Epithelial cell of prostate (primary cell): Measurements from ENCODE around the gene JADE2.
"Not testable (repeated sequence)": the region's sequence is repeated elsewhere in the genome, so short reads cannot be mapped to it uniquely, and the experiment has no call there.

ENCODE experiments used
- DNase-seq: peaks from one replicate; pipeline ENCODE4 v3.0.0-alpha.2; 2011; ENCODE audit warnings: low read depth, low spot score
- H3K27ac ChIP-seq: fragments of 450-650 bp; 2 replicates; pipeline ENCODE4 v1.5.1; 2017; ENCODE audit warnings: mild to moderate bottlenecking

Gene JADE2

GRCh38 chr5:134524826-134525682 is at the start of gene JADE2:
JADE2 (plus strand) TSS chr5:134525670; CDS start chr5:134535858, 10,188 bp downstream.
- DNase-seq = no peak
- peak within 1 kb of the TSS; percentile 87 for H3K27ac ChIP-seq

DNA sequence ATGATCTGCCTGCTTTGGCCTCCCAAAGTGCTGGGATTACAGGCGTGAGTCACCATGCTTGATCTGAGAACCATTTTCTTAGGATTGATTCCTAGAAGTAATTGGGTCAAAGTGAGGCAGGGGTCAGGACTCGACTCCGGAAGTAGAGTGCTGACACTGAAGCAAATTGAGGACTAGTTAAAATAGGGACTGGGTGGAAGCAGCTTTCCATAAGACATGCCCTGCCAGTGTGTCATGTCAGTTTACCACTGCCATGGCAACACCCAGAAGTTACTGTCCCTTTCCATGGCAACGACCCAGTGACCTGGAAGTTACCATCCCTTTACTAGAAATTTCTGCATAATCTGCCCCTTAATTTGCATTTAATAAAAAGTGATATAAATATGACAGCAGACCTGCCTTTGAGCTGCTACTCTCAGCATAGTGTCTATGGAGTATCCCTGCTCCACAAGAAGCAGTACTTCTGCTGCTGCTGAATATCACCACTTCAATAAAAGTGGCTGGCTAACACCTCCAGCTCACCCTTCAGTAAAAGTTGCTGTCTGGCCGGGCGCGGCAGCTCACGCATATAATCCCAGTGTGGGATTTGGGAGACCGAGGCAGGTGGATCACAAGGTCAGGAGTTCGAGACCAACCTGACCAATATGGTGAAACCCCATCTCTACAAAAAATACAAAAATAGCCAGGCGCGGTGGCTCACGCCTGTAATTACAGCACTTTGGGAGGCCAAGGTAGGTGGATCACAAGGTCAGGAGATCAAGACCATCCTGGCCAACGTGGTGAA is 47.8 kb upstream of the JADE2 start:
- no peak overlapping the region for H3K27ac ChIP-seq
- DNase-seq = no peak

DNA sequence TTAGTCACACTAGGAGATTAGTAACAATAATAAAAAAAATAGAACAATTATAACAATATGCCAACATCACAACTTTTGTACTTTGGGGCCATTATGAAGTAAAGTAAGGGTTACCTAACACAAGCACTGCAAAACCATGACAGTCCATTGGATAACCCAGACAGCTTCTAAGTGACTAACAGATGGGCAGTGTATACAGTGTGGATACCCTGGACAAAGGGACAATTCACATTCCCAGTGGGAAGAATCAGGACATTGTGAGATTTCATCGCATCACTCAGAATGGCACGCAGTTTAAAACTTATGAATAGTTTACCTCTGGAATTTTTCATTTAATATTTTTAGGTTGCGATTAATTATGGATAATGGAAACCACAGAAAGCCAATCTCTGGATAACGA is 45.6 kb upstream of the JADE2 start:
- H3K27ac ChIP-seq = no peak overlapping the region
- DNase-seq = no peak

DNA sequence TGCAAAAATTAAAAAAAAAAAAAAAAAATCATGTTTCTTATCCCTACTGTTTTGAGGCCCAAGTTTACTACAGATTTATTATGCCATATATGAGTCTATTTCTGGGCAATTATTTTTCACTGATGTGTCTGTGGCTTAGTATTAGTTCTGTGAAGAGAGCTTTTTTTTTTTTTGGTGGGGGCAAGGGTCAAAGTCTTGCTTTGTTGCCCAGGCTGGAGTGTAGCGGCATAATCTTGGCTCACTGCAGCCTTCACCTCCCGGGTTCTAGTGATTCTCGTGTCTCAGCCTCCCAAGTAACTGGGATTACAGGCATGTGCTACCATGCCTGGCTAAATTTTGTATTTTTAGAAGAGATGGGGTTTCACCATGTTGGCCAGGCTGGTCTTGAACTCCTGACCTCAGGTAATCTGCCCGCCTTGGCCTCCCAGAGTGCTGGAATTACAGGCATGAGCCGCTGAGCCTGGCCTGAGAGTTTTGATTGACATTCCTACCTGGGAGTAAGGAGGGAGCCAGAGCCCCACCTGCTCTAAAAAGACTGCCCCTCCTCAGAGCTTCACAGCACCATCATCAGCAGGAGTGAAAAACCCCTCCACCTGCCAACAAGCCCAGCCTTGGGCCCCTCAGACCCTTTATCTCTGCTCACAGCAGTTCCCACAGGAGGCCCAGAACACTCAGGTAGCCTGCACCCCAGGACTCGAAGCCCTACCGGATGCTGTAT is 36.1 kb upstream of the JADE2 start:
- no peak for DNase-seq
- H3K27ac ChIP-seq = no peak overlapping the region

DNA sequence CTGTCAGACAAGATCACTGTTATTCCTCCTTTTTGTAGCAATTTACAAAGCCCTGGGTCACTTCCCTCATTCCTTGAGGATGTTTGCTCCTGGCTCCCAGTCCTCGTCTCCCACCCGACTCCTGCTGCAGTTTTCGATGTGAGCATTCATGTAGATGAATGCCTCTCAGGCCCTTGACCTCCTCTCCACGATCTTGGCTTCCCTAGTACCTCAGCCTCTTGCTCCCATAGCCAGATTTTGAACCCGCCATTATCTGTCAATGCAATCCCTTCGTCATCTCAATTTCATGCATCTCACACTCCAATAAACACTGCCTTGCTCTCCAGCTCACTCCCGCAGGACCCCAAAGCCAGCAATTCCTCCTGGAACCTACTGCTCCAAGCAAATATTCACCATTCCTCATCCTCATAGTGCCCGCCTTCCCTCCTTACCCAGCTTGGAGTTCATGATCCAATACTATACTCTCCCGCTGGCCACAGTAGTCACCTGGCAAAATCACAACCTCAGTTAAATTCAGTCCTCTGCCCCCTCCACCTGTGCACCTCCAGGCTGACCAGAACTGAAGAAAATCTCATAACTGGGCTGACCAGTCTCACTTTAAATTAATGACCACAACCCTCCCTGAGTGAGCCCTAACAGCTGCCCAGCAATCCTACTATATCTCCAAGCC is 35.1 kb upstream of the JADE2 start:
- DNase-seq = no peak
- no peak overlapping the region for H3K27ac ChIP-seq

GRCh38 chr5:134490925-134491271 is 34.6 kb upstream of the JADE2 start:
- no peak overlapping the region for H3K27ac ChIP-seq
- DNase-seq = no peak

- H3K27ac ChIP-seq = no peak overlapping the region
- no peak for DNase-seq
Measured at GRCh38 chr5:134491841-134492442, 33.5 kb upstream of the JADE2 start.

DNA sequence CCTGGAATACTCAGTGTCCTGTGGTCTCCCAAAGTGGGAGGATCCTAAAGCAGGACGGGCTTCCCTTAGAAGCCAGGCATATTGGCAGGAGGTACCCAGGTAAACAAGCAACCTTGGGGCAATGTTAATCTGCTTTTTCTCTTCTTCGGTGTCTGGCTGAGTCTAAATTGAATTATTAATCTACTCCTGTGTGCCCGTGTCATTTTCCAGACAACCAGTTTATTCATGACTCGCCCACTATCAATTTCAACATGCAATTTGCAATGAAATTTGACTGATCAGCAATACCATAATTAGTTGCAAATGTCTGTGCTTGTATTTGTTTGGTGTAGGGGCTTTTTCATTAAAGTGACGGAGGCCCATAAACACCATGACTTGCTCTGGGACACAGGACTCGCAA is 32.9 kb upstream of the JADE2 start:
- H3K27ac ChIP-seq = no peak overlapping the region
- no peak for DNase-seq

- DNase-seq = no peak
- H3K27ac ChIP-seq = no peak overlapping the region
Measured at GRCh38 chr5:134493461-134494055, 31.9 kb upstream of the JADE2 start.

DNA sequence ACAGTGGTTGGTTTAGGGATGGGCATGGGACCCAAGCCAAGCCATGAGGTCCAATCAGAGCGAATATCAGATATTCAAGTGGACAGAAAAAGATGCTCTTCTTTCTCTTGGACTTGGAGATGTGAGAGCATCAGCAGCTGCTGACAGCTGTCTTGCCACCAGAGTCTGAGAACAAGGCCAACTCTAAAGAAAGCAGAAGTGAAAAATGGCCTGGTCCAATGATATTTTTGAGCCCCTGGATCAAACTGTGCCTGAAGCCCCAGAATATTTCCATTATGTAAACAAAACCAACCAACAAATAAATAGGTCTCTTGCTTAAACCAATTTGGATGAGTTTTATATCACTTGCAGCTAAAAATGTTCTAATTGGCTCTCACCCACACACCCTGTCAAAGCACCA is 30.7 kb upstream of the JADE2 start:
- H3K27ac ChIP-seq = no peak overlapping the region
- DNase-seq = no peak

DNA sequence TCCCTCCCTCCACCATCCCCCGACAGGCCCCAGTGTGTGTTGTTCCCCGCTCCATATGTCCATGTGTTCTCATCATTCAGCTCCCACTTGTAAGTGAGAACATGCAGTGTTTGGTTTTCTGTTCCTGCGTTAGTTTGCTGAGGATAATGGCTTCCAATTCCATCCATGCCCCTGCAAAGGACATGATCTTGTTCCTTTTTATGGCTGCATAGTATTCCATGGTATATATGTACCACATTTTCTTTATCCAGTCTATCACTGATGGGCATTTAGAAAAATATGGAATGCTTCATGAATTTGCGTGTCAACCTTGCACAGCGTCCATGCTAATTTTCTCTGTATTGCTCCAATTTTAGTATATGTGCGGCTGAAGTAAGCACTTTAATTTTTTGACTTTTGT is 25.6 kb upstream of the JADE2 start:
- H3K27ac ChIP-seq, DNase-seq: not testable (repeated sequence)

GRCh38 chr5:134500699-134501430 is 24.6 kb upstream of the JADE2 start:
- DNase-seq = no peak

GRCh38 chr5:134502259-134502658 is 23.2 kb upstream of the JADE2 start:
- peak overlapping the region; percentile 97 for H3K27ac ChIP-seq
- DNase-seq = no peak

More at GRCh38 chr5:134500699-134501430, 24.6 kb upstream of the JADE2 start:
- H3K27ac ChIP-seq = no peak overlapping the region

DNA sequence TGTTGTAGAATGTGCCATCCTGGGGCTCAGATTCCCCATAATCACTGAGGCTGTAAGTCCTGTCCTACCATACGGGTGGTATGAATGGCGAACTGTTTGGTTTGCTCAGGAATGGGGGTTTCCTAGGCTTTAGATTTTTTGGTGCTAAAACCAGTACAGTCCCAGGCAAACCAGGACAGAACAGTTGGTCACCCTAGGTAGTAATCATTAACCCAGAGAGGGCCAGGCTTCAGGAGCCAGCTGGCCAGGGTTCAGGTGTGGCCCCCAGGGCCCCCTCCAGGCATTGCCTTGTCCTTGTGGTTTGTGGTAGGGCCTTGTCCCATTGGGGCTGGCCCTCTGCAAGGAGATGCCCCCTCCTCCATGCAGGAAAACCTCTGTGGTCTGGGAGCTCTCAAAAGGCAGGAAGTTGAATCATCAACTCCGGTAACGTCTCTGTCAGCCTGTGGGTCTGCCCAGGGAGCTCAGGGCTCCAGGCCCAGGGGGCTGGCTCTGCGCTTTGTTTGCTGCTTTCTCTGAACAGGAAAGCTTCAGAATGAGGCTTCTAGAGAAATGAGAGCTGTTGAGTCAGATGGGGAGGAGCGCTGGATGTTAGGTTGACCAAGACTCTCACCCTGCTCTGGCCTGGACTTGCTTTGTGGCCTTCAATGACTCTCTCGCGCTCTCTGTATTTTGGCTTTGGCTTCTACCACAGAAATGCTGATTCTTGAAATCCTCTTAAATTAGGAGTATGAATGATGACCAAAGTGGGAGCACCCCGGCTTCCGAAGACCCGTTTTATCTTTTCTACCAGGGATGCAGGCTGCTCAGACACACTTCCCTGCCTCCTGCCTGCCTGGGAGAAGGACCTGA is 22.2 kb upstream of the JADE2 start:
- DNase-seq = peak; percentile 81
- H3K27ac ChIP-seq = peak overlapping the region; percentile 97

DNA sequence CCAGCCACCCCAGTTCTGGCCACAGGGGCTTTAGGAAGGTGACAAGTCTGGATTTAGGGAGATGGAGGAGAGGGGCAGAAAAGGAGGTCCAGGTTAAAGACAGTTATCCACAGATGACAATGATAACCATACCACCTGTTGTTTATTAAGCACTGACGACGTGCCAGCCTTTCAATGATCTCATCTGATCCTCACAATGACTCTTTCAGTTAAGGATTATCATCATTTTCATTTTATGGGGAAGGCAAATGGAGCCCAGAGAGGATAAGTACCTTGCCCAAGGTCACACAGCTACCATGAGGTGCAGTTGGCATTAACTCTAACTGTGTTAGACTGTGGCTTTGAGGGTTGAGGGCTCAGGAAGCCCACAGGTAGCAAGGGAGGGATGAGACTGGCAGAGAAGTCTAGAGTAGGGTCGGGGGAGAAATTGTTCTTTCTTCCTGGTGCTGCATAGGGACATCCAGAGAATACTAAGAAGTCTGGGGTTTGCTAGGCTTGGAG is 21.5 kb upstream of the JADE2 start:
- no peak for DNase-seq
- peak overlapping the region; percentile 97 for H3K27ac ChIP-seq

- no peak for DNase-seq
- peak overlapping the region; percentile 97 for H3K27ac ChIP-seq
Measured at GRCh38 chr5:134504629-134505300, 20.7 kb upstream of the JADE2 start.
